VCaP (cell line): ENCODE measurements around the gene WFDC1.

ENCODE experiments used
- H3K27ac ChIP-seq: fragments of 450-650 bp; 2 replicates; pipeline ENCODE4 v1.5.1; 2017
- TF ChIP-seq, protein P1 (sequence below): fragments of 450-650 bp; conservative IDR thresholded peaks from 2 replicates; pipeline ENCODE4 v1.5.1; 2017; ENCODE audit warnings: mild to moderate bottlenecking, moderate library complexity

The WFDC1 gene

GRCh38 chr16:84349862-84350684, 55.4 kb downstream of the WFDC1 start:
- H3K27ac ChIP-seq: no peak overlapping the region
- TF ChIP-seq, protein P1, sequence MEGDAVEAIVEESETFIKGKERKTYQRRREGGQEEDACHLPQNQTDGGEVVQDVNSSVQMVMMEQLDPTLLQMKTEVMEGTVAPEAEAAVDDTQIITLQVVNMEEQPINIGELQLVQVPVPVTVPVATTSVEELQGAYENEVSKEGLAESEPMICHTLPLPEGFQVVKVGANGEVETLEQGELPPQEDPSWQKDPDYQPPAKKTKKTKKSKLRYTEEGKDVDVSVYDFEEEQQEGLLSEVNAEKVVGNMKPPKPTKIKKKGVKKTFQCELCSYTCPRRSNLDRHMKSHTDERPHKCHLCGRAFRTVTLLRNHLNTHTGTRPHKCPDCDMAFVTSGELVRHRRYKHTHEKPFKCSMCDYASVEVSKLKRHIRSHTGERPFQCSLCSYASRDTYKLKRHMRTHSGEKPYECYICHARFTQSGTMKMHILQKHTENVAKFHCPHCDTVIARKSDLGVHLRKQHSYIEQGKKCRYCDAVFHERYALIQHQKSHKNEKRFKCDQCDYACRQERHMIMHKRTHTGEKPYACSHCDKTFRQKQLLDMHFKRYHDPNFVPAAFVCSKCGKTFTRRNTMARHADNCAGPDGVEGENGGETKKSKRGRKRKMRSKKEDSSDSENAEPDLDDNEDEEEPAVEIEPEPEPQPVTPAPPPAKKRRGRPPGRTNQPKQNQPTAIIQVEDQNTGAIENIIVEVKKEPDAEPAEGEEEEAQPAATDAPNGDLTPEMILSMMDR: no peak

DNA sequence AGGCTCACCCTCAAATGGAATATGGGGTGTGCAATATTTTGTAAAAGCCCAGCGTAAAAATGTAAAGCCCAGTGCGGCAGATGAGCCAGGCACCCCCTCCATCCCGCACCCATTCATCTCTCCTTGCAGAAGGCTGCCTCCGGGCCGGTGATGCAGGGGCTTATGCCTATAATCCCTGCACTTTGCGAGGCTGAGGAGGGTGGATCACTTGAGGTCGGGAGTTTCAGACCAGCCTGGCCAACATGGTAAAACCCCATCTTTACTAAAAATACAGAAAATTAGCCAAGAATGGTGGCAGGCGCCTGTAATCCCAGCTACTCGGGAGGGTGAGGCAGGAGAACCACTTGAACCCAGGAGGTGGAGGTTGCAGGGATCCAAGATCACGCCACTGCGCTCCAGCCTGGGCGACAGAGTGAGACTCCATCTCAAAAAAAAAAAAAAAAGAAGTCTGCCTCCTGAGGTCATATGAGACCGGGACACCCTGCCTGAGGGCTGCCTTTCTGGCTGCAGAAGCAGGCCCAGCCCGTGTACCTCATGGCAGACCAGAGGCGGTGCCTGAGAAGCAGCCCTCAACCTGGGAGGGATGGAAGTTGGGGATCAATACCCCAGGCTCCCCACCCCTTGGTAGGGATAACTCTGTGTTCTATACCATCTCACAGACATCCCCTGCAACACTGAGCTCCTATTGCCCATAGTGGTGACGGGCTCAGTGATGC, 56.2 kb downstream of the WFDC1 start:
- TF ChIP-seq, protein P1: no peak

GRCh38 chr16:84351630-84352029, 57.0 kb downstream of the WFDC1 start:
- TF ChIP-seq, protein P1: no peak
- no peak overlapping the region for H3K27ac ChIP-seq

More for the DNA sequence above, 56.2 kb downstream of the WFDC1 start:
- H3K27ac ChIP-seq: no peak overlapping the region

DNA sequence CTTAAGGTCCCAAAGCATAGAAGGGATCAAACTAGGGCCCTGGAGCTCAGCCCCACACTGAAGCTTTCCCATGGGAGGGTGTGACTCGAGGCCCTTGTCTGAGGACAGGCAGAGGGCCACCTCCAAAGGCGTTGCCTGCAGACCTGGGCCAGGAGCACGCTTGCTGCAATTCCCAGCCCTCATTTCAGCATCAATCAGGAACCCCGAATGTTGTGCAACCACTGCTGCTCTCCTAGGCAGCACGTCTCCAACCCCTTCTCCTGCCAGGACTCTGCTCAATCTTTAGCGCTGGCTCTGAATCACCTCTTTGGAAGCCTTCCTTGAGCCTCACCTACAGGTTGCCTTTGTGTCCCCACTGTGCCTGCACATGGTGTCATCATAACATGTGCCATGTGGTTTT, 59.6 kb downstream of the WFDC1 start:
- no peak overlapping the region for H3K27ac ChIP-seq
- TF ChIP-seq, protein P1: no peak

GRCh38 chr16:84355149-84355548, 60.5 kb downstream of the WFDC1 start:
- TF ChIP-seq, protein P1: no peak
- H3K27ac ChIP-seq: no peak overlapping the region

GRCh38 chr16:84356176-84356575, 61.5 kb downstream of the WFDC1 start:
- TF ChIP-seq, protein P1: no peak
- H3K27ac ChIP-seq: peak overlapping the region; percentile 71

GRCh38 chr16:84356591-84357116, 62.0 kb downstream of the WFDC1 start:
- H3K27ac ChIP-seq: peak overlapping the region; percentile 71
- TF ChIP-seq, protein P1: no peak
